ENCODE results near the gene EDRF1.
"Not testable (repeated sequence)": the region's sequence is repeated elsewhere in the genome, so short reads cannot be mapped to it uniquely, and the experiment has no call there.

EDRF1 gene

DNA sequence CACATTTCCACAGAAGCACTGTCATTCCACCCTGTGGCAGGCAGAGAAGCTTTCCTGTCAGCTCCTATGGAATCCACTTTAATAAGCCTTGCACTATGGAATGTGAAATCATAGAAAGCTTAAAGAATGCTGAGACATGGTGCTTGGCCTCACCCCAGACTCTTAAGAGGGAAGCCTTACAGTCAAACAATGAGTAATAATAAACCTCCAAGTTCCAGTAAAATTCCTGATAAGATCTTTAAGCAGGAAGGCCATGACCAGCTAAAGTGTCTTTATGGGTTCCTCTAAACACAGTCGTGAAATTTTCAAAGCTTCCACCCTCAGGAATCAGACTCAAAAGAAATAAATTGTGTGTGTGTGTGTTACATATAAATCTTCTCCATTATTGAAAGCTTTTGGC is 24.6 kb upstream of the EDRF1 start:
- H3K4me3 ChIP-seq (ENCODE audit: low read length), result no peak overlapping the region
- H3K79me2 ChIP-seq (ENCODE audit: low read length), result no peaks in the 10 kb centered on the region
- no peak overlapping the region for H3K9ac ChIP-seq (ENCODE audit: low read length)
- no peaks in the 10 kb centered on the region for H3K36me3 ChIP-seq (replicated peaks; ENCODE audit: insufficient read depth, low read length)
- no peak for DNase-seq
- no peak overlapping the region for H3K4me2 ChIP-seq (ENCODE audit: low read depth, low read length)
- TF ChIP-seq, protein P1, sequence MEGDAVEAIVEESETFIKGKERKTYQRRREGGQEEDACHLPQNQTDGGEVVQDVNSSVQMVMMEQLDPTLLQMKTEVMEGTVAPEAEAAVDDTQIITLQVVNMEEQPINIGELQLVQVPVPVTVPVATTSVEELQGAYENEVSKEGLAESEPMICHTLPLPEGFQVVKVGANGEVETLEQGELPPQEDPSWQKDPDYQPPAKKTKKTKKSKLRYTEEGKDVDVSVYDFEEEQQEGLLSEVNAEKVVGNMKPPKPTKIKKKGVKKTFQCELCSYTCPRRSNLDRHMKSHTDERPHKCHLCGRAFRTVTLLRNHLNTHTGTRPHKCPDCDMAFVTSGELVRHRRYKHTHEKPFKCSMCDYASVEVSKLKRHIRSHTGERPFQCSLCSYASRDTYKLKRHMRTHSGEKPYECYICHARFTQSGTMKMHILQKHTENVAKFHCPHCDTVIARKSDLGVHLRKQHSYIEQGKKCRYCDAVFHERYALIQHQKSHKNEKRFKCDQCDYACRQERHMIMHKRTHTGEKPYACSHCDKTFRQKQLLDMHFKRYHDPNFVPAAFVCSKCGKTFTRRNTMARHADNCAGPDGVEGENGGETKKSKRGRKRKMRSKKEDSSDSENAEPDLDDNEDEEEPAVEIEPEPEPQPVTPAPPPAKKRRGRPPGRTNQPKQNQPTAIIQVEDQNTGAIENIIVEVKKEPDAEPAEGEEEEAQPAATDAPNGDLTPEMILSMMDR (IDR thresholded peaks at IDR 0.05; ENCODE audit: low read length), result no peak
- no peak for TF ChIP-seq EZH2phosphoT487 (IDR thresholded peaks at IDR 0.05; ENCODE audit: low read length)
- TF ChIP-seq EZH2 (optimal IDR thresholded peaks at IDR 0.05; ENCODE audit: low read depth, low read length), result no peak
- H3K9me3 ChIP-seq (replicated peaks; ENCODE audit: insufficient read depth, low read length), result no peaks in the 10 kb centered on the region
- no peaks in the 10 kb centered on the region for H3K9me2 ChIP-seq (replicated peaks; ENCODE audit: insufficient read depth, low read length)
- no peaks in the 10 kb centered on the region for H3K27me3 ChIP-seq (replicated peaks; ENCODE audit: insufficient read depth, low read length)
- no peaks in the 10 kb centered on the region for H3K4me1 ChIP-seq (ENCODE audit: low read length)
- no peaks in the 10 kb centered on the region for H4K20me1 ChIP-seq (ENCODE audit: insufficient read depth, low read length)
- no peak overlapping the region for H2AFZ ChIP-seq (ENCODE audit: low read length)
- H3F3A ChIP-seq (ENCODE audit: insufficient read depth, low read length), result no peaks in the 10 kb centered on the region
- no peak overlapping the region for H3K27ac ChIP-seq (ENCODE audit: low read length)

DNA sequence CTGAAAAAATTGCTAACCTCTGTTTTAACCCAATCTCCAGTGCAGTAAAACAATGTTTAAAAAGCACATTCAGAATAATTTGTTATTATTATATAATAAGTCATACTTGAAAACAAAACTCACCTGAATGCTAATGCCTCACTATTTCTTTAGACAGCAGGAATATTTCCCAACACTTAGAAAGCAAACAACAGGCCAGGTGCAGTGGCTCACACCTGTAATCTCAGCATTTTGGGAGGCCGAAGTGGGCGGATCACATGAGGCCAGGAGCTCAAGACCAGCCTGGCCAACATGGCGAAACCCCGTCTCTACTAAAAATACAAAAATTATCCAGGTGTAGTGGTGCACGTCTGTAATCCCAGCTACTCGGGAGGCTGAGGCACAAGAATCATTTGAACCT is 22.6 kb upstream of the EDRF1 start:
- not testable (repeated sequence) for H3K4me3 ChIP-seq (ENCODE audit: low read length); DNase-seq; H3K27me3 ChIP-seq (replicated peaks; ENCODE audit: insufficient read depth, low read length); H3K27ac ChIP-seq (ENCODE audit: low read length); H3K36me3 ChIP-seq (replicated peaks; ENCODE audit: insufficient read depth, low read length); H4K20me1 ChIP-seq (ENCODE audit: insufficient read depth, low read length); H3K9ac ChIP-seq (ENCODE audit: low read length); H3K9me2 ChIP-seq (replicated peaks; ENCODE audit: insufficient read depth, low read length); H3K4me2 ChIP-seq (ENCODE audit: low read depth, low read length); H3K79me2 ChIP-seq (ENCODE audit: low read length); H2AFZ ChIP-seq (ENCODE audit: low read length); H3K9me3 ChIP-seq (replicated peaks; ENCODE audit: insufficient read depth, low read length); H3F3A ChIP-seq (ENCODE audit: insufficient read depth, low read length); H3K4me1 ChIP-seq (ENCODE audit: low read length)

DNA sequence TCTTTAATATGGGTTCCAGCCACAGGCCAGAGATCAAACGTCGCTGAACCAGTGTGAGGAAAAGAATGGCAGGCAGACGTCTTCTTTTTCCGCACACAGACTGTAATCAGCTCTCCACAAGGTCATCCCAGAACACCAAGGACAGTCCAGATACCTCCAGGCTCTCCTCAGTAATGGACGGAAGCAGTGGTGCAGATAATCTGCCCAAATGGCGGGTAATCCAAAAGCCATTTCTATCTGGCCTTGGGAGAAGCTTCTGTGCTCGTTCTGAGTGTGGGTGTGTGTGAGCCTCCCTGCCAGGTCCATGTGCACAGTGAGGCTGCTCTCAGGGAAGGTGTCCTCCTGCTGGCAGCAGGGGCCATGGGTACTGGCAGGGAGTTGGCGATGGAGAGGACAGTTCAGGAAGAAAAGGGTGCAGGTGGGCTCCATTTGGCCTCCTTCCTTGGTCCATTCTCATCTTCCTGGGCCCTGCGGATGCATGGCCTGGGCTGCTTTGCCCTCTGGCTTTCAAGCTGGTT is 21.0 kb upstream of the EDRF1 start:
- Histone ChIP-seq H3K4me2 (ENCODE audit: low read depth, low read length) (no peak overlapping the region), H2AFZ (ENCODE audit: low read length) (no peak overlapping the region), H3K27ac (ENCODE audit: low read length) (no peak overlapping the region), H4K20me1 (ENCODE audit: insufficient read depth, low read length) (no peaks in the 10 kb centered on the region), H3K9me3 (replicated peaks; ENCODE audit: insufficient read depth, low read length) (no peaks in the 10 kb centered on the region), H3K36me3 (replicated peaks; ENCODE audit: insufficient read depth, low read length) (no peaks in the 10 kb centered on the region), H3K4me3 (ENCODE audit: low read length) (no peak overlapping the region), H3K79me2 (ENCODE audit: low read length) (no peaks in the 10 kb centered on the region), H3K27me3 (replicated peaks; ENCODE audit: insufficient read depth, low read length) (no peaks in the 10 kb centered on the region), H3K9me2 (replicated peaks; ENCODE audit: insufficient read depth, low read length) (no peaks in the 10 kb centered on the region), H3K9ac (ENCODE audit: low read length) (no peak overlapping the region), H3F3A (ENCODE audit: insufficient read depth, low read length) (no peaks in the 10 kb centered on the region), H3K4me1 (ENCODE audit: low read length) (no peaks in the 10 kb centered on the region)
- DNase-seq, result no peak
- no peak for TF ChIP-seq EZH2 (optimal IDR thresholded peaks at IDR 0.05; ENCODE audit: low read depth, low read length)
- TF ChIP-seq, protein P1 (IDR thresholded peaks at IDR 0.05; ENCODE audit: low read length), result no peak

DNA sequence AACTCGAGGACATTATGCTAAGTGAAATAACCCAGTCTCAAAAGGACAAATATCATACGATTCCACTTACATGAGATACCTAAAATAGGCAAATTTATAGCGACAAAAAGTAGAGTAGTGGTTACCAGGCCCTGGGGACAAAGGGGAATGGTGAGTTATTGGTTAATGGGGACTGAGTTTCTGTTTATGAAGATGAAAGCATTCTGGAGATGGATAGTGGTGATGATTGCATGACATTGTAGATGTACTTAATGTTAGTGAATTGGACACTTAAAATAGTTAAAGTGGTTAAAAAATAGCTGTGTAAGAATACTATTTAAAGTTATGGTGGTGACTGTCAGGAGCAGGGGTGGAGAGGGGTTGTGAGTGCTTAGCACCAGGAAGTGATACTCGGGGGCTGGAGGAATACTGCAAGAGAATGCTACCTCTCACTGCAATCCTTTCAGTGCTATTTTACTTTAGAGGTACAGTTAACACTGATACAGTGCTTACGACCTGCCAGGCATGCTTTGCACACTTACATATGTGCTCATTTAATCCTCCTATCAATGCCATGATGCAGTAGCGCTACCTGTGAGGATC is 19.9 kb upstream of the EDRF1 start:
- H3K9ac ChIP-seq (ENCODE audit: low read length), result no peak overlapping the region
- H3K27ac ChIP-seq (ENCODE audit: low read length), result no peak overlapping the region
- H3K36me3 ChIP-seq (replicated peaks; ENCODE audit: insufficient read depth, low read length), result no peaks in the 10 kb centered on the region
- TF ChIP-seq, protein P1 (IDR thresholded peaks at IDR 0.05; ENCODE audit: low read length), result no peak
- TF ChIP-seq EZH2phosphoT487 (IDR thresholded peaks at IDR 0.05; ENCODE audit: low read length), result no peak
- TF ChIP-seq EZH2 (optimal IDR thresholded peaks at IDR 0.05; ENCODE audit: low read depth, low read length), result no peak
- no peak overlapping the region for H3K4me2 ChIP-seq (ENCODE audit: low read depth, low read length)
- no peak for DNase-seq
- H3K9me2 ChIP-seq (replicated peaks; ENCODE audit: insufficient read depth, low read length), result no peaks in the 10 kb centered on the region
- no peaks in the 10 kb centered on the region for H3F3A ChIP-seq (ENCODE audit: insufficient read depth, low read length)
- H3K9me3 ChIP-seq (replicated peaks; ENCODE audit: insufficient read depth, low read length), result no peaks in the 10 kb centered on the region
- no peak overlapping the region for H2AFZ ChIP-seq (ENCODE audit: low read length)
- no peaks in the 10 kb centered on the region for H3K4me1 ChIP-seq (ENCODE audit: low read length)
- no peaks in the 10 kb centered on the region for H3K79me2 ChIP-seq (ENCODE audit: low read length)
- H3K27me3 ChIP-seq (replicated peaks; ENCODE audit: insufficient read depth, low read length), result no peaks in the 10 kb centered on the region
- no peaks in the 10 kb centered on the region for H4K20me1 ChIP-seq (ENCODE audit: insufficient read depth, low read length)
- no peak overlapping the region for H3K4me3 ChIP-seq (ENCODE audit: low read length)
